Neural progenitor cell (in vitro differentiated cells): ENCODE data around the gene RECK. TPM values are rescaled to one million over a fixed set of nuclear protein-coding genes. Genes with fewer than 3 reads are reported as not detected.

ENCODE experiments used
- DNase-seq: peaks from one replicate; pipeline ENCODE4 v3.0.0-alpha.2; 2016; ENCODE audit warnings: low spot score
- H2AFZ ChIP-seq: fragments of 200-600 bp; sonication (generic); replicated peaks from 2 replicates; pipeline ENCODE4 v1.6.1; 2016; ENCODE audit warnings: antibody characterized with exemption
- H3F3A ChIP-seq: fragments of 200-600 bp; sonication (generic); 2 replicates; pipeline ENCODE4 v1.6.1; 2016; ENCODE audit warnings: antibody characterized with exemption, low read depth
- H3K27ac ChIP-seq: fragments of 200-600 bp; sonication (generic); 2 replicates; pipeline ENCODE4 v1.5.1; 2016; ENCODE audit warnings: mild to moderate bottlenecking
- H3K27me3 ChIP-seq: fragments of 200-600 bp; sonication (generic); 2 replicates; pipeline ENCODE4 v1.6.1; 2016; ENCODE audit warnings: mild to moderate bottlenecking, moderate library complexity
- H3K36me3 ChIP-seq: fragments of 200-600 bp; sonication (generic); 2 replicates; pipeline ENCODE4 v1.5.1; 2016
- H3K4me1 ChIP-seq: fragments of 200-600 bp; sonication (generic); 2 replicates; pipeline ENCODE4 v1.6.1; 2016; ENCODE audit warnings: mixed run types
- H3K4me2 ChIP-seq: fragments of 200-600 bp; sonication (generic); 2 replicates; pipeline ENCODE4 v1.6.1; 2016
- H3K4me3 ChIP-seq: fragments of 200-600 bp; sonication (generic); 2 replicates; pipeline ENCODE4 v1.5.1; 2016
- H3K79me2 ChIP-seq: fragments of 200-600 bp; sonication (generic); 2 replicates; pipeline ENCODE4 v1.6.1; 2016; ENCODE audit warnings: low read depth
- H3K9ac ChIP-seq: fragments of 200-600 bp; sonication (generic); 2 replicates; pipeline ENCODE4 v1.6.1; 2016
- H3K9me3 ChIP-seq: fragments of 200-600 bp; sonication (generic); 2 replicates; pipeline ENCODE4 v1.5.1; 2016; ENCODE audit warnings: low read depth
- H4K20me1 ChIP-seq: fragments of 200-600 bp; sonication (generic); 2 replicates; pipeline ENCODE4 v1.6.1; 2016; ENCODE audit warnings: low read depth
- H3K27ac Mint-ChIP-seq: 3 replicates; pipeline ENCODE4 v1.8.0; 2021; ENCODE audit warnings: mixed read lengths
- H3K27me3 Mint-ChIP-seq: 2 replicates; pipeline ENCODE4 v1.8.0; 2022; ENCODE audit warnings: low read depth, mild to moderate bottlenecking, inconsistent platforms, moderate library complexity, mixed read lengths; ENCODE audit not compliant: insufficient read depth
- H3K36me3 Mint-ChIP-seq: 3 replicates; pipeline ENCODE4 v1.8.0; 2021; ENCODE audit warnings: mixed read lengths
- H3K4me1 Mint-ChIP-seq: 3 replicates; pipeline ENCODE4 v1.8.0; 2021; ENCODE audit warnings: mixed read lengths
- H3K4me3 Mint-ChIP-seq: 3 replicates; pipeline ENCODE4 v1.8.0; 2021; ENCODE audit warnings: mild to moderate bottlenecking, moderate library complexity, mixed read lengths
- H3K9me3 Mint-ChIP-seq: 3 replicates; pipeline ENCODE4 v1.8.0; 2020; ENCODE audit warnings: mixed read lengths
- EZH2 ChIP-seq: fragments of 200-600 bp; sonication (generic); IDR thresholded peaks from 2 replicates; pipeline ENCODE4 v1.6.1; 2017; ENCODE audit warnings: antibody characterized with exemption, mild to moderate bottlenecking, moderate library complexity
- EZH2phosphoT487 ChIP-seq: fragments of 200-600 bp; sonication (generic); IDR thresholded peaks from 2 replicates; pipeline ENCODE4 v1.6.1; 2017; ENCODE audit warnings: antibody characterized with exemption
- total RNA-seq: library from RNA; depleted of rRNA; stranded (reverse); fragments of >200 nt; gene quantifications from 2 replicates; pipeline ENCODE4 v1.2.3, GENCODE V29; 2015; ENCODE audit warnings: low replicate concordance
- TF ChIP-seq, protein P1 (sequence below): fragments of 200-600 bp; sonication (generic); IDR thresholded peaks from 2 replicates; pipeline ENCODE4 v1.5.1; 2017; ENCODE audit warnings: antibody characterized with exemption, mild to moderate bottlenecking

The RECK gene
- total RNA-seq, 1 donor from 2014 or later = 11.0 TPM

- H3K27me3 Mint-ChIP-seq = peaks cover 9% of the 10 kb centered on the region
- no peaks in the 10 kb centered on the region for H3K36me3 Mint-ChIP-seq
- H3K4me3 ChIP-seq = no peak overlapping the region
- H3F3A ChIP-seq = no peaks in the 10 kb centered on the region
- no peak overlapping the region for H3K9ac ChIP-seq
- no peak overlapping the region for H3K27ac Mint-ChIP-seq
- H3K27me3 ChIP-seq = peaks cover 49% of the 10 kb centered on the region
- no peak for DNase-seq
- H3K4me2 ChIP-seq = no peak overlapping the region
- H3K9me3 Mint-ChIP-seq = no peaks in the 10 kb centered on the region
- H3K36me3 ChIP-seq = no peaks in the 10 kb centered on the region
- H3K4me1 ChIP-seq = no peaks in the 10 kb centered on the region
- no peak overlapping the region for H3K4me3 Mint-ChIP-seq
- TF ChIP-seq EZH2phosphoT487 (no peak), EZH2 (no peak)
- TF ChIP-seq, protein P1, sequence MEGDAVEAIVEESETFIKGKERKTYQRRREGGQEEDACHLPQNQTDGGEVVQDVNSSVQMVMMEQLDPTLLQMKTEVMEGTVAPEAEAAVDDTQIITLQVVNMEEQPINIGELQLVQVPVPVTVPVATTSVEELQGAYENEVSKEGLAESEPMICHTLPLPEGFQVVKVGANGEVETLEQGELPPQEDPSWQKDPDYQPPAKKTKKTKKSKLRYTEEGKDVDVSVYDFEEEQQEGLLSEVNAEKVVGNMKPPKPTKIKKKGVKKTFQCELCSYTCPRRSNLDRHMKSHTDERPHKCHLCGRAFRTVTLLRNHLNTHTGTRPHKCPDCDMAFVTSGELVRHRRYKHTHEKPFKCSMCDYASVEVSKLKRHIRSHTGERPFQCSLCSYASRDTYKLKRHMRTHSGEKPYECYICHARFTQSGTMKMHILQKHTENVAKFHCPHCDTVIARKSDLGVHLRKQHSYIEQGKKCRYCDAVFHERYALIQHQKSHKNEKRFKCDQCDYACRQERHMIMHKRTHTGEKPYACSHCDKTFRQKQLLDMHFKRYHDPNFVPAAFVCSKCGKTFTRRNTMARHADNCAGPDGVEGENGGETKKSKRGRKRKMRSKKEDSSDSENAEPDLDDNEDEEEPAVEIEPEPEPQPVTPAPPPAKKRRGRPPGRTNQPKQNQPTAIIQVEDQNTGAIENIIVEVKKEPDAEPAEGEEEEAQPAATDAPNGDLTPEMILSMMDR = no peak
- no peak overlapping the region for H2AFZ ChIP-seq
- H3K79me2 ChIP-seq = no peaks in the 10 kb centered on the region
- no peaks in the 10 kb centered on the region for H4K20me1 ChIP-seq
- no peak overlapping the region for H3K27ac ChIP-seq
- H3K4me1 Mint-ChIP-seq = no peaks in the 10 kb centered on the region
- H3K9me3 ChIP-seq = no peaks in the 10 kb centered on the region
These were observed 25.3 kb upstream of the RECK start for GRCh38 chr9:36011379-36011778.

- no peaks in the 10 kb centered on the region for H4K20me1 ChIP-seq
- H3K27me3 ChIP-seq = no peaks in the 10 kb centered on the region
- H3K27ac Mint-ChIP-seq = no peak overlapping the region
- no peaks in the 10 kb centered on the region for H3K4me1 Mint-ChIP-seq
- no peaks in the 10 kb centered on the region for H3K9me3 Mint-ChIP-seq
- H3K36me3 Mint-ChIP-seq = no peaks in the 10 kb centered on the region
- H3K36me3 ChIP-seq = no peaks in the 10 kb centered on the region
- H3K27me3 Mint-ChIP-seq = peaks cover 11% of the 10 kb centered on the region
- H3K4me3 Mint-ChIP-seq = no peak overlapping the region
- no peaks in the 10 kb centered on the region for H3K9me3 ChIP-seq
- no peak overlapping the region for H3K4me3 ChIP-seq
- H3K9ac ChIP-seq = no peak overlapping the region
- no peak for DNase-seq
- TF ChIP-seq, protein P1 = no peak
- TF ChIP-seq EZH2phosphoT487 (no peak), EZH2 (no peak)
- H3K4me2 ChIP-seq = no peak overlapping the region
- no peak overlapping the region for H2AFZ ChIP-seq
- H3K4me1 ChIP-seq = no peaks in the 10 kb centered on the region
- no peaks in the 10 kb centered on the region for H3F3A ChIP-seq
- H3K27ac ChIP-seq = no peak overlapping the region
- no peaks in the 10 kb centered on the region for H3K79me2 ChIP-seq
These were observed 19.4 kb upstream of the RECK start for GRCh38 chr9:36017278-36017677.

DNA sequence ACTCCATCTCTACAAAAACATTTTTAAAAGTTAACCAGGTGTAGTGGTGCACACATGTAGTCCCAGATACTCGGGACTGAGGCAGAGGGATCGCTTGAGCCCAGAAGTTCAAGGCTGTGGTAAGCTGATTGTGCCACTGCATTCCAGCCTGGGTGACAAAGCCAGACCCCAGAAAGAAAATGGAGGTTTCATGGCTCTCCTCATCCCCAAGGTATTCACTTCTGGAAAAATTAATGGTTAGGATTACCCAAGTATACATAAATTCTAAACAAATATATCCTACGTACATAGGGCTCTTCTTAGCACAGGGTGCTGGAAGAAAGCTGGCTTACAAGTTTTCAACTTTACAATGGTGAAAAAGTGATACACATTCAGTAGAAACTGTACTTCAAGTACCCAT, 18.6 kb upstream of the RECK start:
- H3K4me1 Mint-ChIP-seq = no peaks in the 10 kb centered on the region

More for the DNA sequence above, 18.6 kb upstream of the RECK start:
- Histone ChIP-seq H3K9ac (no peak overlapping the region), H2AFZ (no peak overlapping the region), H3K36me3 (no peaks in the 10 kb centered on the region), H3F3A (no peaks in the 10 kb centered on the region), H3K4me2 (no peak overlapping the region), H3K79me2 (no peaks in the 10 kb centered on the region), H4K20me1 (no peaks in the 10 kb centered on the region), H3K4me1 (no peaks in the 10 kb centered on the region), H3K4me3 (no peak overlapping the region), H3K27me3 (no peaks in the 10 kb centered on the region), H3K9me3 (no peaks in the 10 kb centered on the region), H3K27ac (no peak overlapping the region)
- no peak overlapping the region for H3K27ac Mint-ChIP-seq
- H3K4me3 Mint-ChIP-seq = no peak overlapping the region
- TF ChIP-seq EZH2phosphoT487 (no peak), EZH2 (no peak)
- TF ChIP-seq, protein P1 = no peak
- no peaks in the 10 kb centered on the region for H3K36me3 Mint-ChIP-seq
- no peak for DNase-seq
- peaks cover 10% of the 10 kb centered on the region for H3K27me3 Mint-ChIP-seq
- no peaks in the 10 kb centered on the region for H3K9me3 Mint-ChIP-seq
